ENCODE results near the gene TRIM54.

Gene TRIM54

DNA sequence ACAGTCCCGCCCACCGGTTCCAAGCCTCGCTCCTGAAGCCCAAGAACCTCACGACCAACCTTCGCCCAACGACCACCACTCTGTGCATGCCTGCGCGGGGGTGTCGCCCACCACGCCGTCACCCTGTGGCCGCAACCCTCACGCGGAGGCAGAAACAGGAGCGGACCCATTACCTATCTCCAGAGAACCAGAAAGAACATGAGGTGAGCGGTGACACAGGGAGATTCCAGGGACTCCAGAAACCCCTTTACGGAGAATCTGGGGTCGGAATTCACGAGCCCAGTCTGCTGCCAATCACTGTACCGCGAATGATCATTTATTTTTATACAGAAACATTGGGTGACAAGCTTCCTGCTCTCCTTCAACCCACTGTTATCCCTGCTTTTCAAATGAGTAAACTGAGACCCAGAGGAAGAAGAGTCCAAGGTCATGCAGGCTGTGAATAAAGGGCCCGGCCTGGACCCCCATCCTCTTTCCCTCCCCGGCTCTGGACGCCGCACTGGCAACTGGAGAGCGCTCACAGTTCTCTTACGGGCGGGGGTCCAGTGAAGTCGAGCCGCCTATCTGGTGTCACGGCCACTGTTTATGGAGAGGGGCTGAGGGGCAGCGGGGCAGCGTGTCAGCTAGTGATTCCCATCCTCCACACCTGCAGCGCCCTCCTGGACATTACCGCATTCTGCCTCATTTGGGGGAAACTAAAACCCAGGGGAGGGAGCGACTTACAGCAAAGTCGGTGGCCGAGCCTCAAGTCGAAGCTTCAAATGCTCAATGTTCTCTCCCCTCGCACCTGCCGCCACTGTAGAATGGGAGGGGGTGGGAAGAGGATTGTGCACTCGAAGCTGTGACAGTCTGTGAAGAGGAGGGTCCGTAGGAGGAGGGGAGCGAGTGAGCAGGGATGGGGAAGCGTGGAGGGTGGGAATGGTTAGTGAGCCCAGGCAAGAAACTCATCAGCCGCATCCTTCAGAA is 18.7 kb upstream of the TRIM54 start (continued):
- TF ChIP-seq KLF16 (tag by site-specific recombination; IDR thresholded peaks at IDR 0.05) (no peak), ZNF19 (tag by site-specific recombination; IDR thresholded peaks at IDR 0.05; ENCODE audit: low read depth) (no peak), ZNF155 (tag by site-specific recombination; IDR thresholded peaks at IDR 0.05) (no peak), SP2 (tag by site-specific recombination; IDR thresholded peaks at IDR 0.05) (peak; percentile 62), MZF1 (tag by site-specific recombination; IDR thresholded peaks at IDR 0.05; ENCODE audit: borderline replicate concordance) (no peak), ZNF776 (tag by site-specific recombination; IDR thresholded peaks at IDR 0.05; ENCODE audit: borderline replicate concordance) (no peak), ZNF76 (tag by site-specific recombination; IDR thresholded peaks at IDR 0.05; ENCODE audit: borderline replicate concordance, low read depth) (no peak), ZNF335 (tag by site-specific recombination; conservative IDR thresholded peaks at IDR 0.05) (peak; percentile 66), ZNF610 (tag by site-specific recombination; IDR thresholded peaks at IDR 0.05; ENCODE audit: borderline replicate concordance) (no peak), GLI2 (tag by site-specific recombination; IDR thresholded peaks at IDR 0.05; ENCODE audit: borderline replicate concordance, low read depth) (no peak), SETDB1 (IDR thresholded peaks at IDR 0.05; ENCODE audit: insufficient read length, low read length) (no peak), ZSCAN16 (tag by site-specific recombination; IDR thresholded peaks at IDR 0.05) (no peak), ZNF174 (tag by site-specific recombination; IDR thresholded peaks at IDR 0.05) (no peak), ZNF366 (tag by site-specific recombination; conservative IDR thresholded peaks at IDR 0.05) (peak; percentile 36), YY1 (tag by site-specific recombination; IDR thresholded peaks at IDR 0.05) (no peak), ZNF266 (tag by site-specific recombination; IDR thresholded peaks at IDR 0.05; ENCODE audit: low read depth) (no peak), WT1 (tag by site-specific recombination; IDR thresholded peaks at IDR 0.05) (no peak), BCL11B (tag by site-specific recombination; IDR thresholded peaks at IDR 0.05; ENCODE audit: low read depth) (no peak), ZBTB20 (tag by site-specific recombination; IDR thresholded peaks at IDR 0.05) (peak; percentile 30; the same call in 1 of the 2 replicates), ZNF514 (tag by site-specific recombination; IDR thresholded peaks at IDR 0.05) (no peak), ZNF629 (tag by site-specific recombination; IDR thresholded peaks at IDR 0.05) (no peak), ZNF292 (tag by site-specific recombination; IDR thresholded peaks at IDR 0.05; ENCODE audit: borderline replicate concordance, low read depth) (no peak), ZSCAN23 (tag by site-specific recombination; IDR thresholded peaks at IDR 0.05) (no peak), ZBTB8A (tag by site-specific recombination; IDR thresholded peaks at IDR 0.05) (peak; percentile 1; the same call in 1 of the 2 replicates), YY2 (tag by site-specific recombination; IDR thresholded peaks at IDR 0.05) (no peak)
- TF ChIP-seq, protein P1, sequence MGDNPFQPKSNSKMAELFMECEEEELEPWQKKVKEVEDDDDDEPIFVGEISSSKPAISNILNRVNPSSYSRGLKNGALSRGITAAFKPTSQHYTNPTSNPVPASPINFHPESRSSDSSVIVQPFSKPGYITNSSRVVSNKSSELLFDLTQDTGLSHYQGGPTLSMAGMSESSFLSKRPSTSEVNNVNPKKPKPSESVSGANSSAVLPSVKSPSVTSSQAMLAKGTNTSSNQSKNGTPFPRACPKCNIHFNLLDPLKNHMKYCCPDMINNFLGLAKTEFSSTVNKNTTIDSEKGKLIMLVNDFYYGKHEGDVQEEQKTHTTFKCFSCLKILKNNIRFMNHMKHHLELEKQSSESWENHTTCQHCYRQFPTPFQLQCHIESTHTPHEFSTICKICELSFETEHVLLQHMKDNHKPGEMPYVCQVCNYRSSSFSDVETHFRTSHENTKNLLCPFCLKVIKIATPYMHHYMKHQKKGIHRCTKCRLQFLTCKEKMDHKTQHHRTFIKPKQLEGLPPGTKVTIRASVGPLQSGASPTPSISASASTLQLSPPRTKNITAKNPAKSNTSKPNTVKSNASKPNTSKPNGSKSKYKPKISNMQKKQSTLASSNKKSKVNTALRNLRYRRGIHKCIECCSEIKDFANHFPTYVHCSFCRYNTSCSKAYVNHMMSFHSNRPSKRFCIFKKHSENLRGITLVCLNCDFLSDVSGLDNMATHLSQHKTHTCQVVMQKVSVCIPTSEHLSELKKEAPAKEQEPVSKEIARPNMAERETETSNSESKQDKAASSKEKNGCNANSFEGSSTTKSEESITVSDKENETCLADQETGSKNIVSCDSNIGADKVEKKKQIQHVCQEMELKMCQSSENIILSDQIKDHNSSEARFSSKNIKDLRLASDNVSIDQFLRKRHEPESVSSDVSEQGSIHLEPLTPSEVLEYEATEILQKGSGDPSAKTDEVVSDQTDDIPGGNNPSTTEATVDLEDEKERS (tag by site-specific recombination; IDR thresholded peaks at IDR 0.05), result no peak
- TF ChIP-seq, protein P2, sequence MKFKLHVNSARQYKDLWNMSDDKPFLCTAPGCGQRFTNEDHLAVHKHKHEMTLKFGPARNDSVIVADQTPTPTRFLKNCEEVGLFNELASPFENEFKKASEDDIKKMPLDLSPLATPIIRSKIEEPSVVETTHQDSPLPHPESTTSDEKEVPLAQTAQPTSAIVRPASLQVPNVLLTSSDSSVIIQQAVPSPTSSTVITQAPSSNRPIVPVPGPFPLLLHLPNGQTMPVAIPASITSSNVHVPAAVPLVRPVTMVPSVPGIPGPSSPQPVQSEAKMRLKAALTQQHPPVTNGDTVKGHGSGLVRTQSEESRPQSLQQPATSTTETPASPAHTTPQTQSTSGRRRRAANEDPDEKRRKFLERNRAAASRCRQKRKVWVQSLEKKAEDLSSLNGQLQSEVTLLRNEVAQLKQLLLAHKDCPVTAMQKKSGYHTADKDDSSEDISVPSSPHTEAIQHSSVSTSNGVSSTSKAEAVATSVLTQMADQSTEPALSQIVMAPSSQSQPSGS (tag by site-specific recombination; IDR thresholded peaks at IDR 0.05; ENCODE audit: low read depth), result no peak
- TF ChIP-seq, protein P3, sequence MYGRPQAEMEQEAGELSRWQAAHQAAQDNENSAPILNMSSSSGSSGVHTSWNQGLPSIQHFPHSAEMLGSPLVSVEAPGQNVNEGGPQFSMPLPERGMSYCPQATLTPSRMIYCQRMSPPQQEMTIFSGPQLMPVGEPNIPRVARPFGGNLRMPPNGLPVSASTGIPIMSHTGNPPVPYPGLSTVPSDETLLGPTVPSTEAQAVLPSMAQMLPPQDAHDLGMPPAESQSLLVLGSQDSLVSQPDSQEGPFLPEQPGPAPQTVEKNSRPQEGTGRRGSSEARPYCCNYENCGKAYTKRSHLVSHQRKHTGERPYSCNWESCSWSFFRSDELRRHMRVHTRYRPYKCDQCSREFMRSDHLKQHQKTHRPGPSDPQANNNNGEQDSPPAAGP (tag by site-specific recombination; IDR thresholded peaks at IDR 0.05), result no peak
- TF ChIP-seq, protein P4, sequence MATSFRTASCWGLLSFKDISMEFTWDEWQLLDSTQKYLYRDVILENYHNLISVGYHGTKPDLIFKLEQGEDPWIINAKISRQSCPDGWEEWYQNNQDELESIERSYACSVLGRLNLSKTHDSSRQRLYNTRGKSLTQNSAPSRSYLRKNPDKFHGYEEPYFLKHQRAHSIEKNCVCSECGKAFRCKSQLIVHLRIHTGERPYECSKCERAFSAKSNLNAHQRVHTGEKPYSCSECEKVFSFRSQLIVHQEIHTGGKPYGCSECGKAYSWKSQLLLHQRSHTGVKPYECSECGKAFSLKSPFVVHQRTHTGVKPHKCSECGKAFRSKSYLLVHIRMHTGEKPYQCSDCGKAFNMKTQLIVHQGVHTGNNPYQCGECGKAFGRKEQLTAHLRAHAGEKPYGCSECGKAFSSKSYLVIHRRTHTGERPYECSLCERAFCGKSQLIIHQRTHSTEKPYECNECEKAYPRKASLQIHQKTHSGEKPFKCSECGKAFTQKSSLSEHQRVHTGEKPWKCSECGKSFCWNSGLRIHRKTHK (tag by site-specific recombination; IDR thresholded peaks at IDR 0.05), result no peak
- TF ChIP-seq, protein P5, sequence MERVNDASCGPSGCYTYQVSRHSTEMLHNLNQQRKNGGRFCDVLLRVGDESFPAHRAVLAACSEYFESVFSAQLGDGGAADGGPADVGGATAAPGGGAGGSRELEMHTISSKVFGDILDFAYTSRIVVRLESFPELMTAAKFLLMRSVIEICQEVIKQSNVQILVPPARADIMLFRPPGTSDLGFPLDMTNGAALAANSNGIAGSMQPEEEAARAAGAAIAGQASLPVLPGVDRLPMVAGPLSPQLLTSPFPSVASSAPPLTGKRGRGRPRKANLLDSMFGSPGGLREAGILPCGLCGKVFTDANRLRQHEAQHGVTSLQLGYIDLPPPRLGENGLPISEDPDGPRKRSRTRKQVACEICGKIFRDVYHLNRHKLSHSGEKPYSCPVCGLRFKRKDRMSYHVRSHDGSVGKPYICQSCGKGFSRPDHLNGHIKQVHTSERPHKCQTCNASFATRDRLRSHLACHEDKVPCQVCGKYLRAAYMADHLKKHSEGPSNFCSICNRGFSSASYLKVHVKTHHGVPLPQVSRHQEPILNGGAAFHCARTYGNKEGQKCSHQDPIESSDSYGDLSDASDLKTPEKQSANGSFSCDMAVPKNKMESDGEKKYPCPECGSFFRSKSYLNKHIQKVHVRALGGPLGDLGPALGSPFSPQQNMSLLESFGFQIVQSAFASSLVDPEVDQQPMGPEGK (tag by site-specific recombination; IDR thresholded peaks at IDR 0.05), result peak; percentile 28; the same call in 1 of the 2 replicates
